IPS DF 6.9 (cell line): ENCODE data around the gene ZNRF1.

Experiments
- DNase-seq: peaks from one replicate; pipeline ENCODE4 v3.0.0-alpha.2; 2013; ENCODE audit warnings: low read depth, low spot score
- H3K27ac ChIP-seq: one replicate; pipeline ENCODE4 v1.5.1; 2013; ENCODE audit warnings: low read length, control low read depth
- H3K27me3 ChIP-seq: 2 replicates; pipeline ENCODE4 v1.6.1; 2013; ENCODE audit warnings: mild to moderate bottlenecking, low read length; ENCODE audit not compliant: control insufficient read depth, insufficient read depth
- H3K36me3 ChIP-seq: 2 replicates; pipeline ENCODE4 v1.6.1; 2013; ENCODE audit warnings: low read length; ENCODE audit not compliant: control insufficient read depth, insufficient read depth
- H3K4me1 ChIP-seq: 2 replicates; pipeline ENCODE4 v1.6.1; 2013; ENCODE audit warnings: low read length; ENCODE audit not compliant: control insufficient read depth, insufficient read depth
- H3K4me3 ChIP-seq: 2 replicates; pipeline ENCODE4 v1.5.1; 2013; ENCODE audit warnings: mild to moderate bottlenecking, low read length
- H3K9me3 ChIP-seq: 2 replicates; pipeline ENCODE4 v1.6.1; 2013; ENCODE audit warnings: low read length, inconsistent platforms; ENCODE audit not compliant: control insufficient read depth, insufficient read depth
- WGBS: extraction: QIAGEN DNeasy Blood & Tissue Kit; methylation state at CpG from one replicate; pipeline ENCODE4 v1.1.7; 2013; ENCODE audit warnings: mixed read lengths, missing lambda C conversion rate; ENCODE audit not compliant: insufficient read length, insufficient coverage; 5-methylcytosine and 5-hydroxymethylcytosine counted together

Gene ZNRF1

DNA sequence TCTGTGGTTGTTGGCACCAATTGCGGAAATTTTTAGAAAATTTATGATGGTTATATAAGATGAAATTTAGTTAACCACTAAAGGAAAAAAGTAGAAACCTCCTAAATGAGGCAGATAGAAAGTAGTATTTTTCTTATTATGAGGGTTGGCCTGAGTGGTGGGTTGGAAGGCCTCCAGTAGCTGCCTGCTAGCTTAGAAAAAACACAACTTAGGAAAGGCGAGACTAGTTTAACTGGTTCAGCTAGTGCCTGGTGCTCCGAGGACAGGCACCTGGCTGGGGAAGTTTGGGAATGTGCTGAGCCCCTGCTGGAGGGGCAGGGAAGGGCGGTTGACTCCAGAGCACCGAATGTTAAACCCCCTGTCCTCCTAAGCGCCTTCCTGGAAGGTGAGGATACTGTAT is 97.8 kb downstream of the ZNRF1 start:
- Histone ChIP-seq H3K4me1 (peaks cover 25% of the 10 kb centered on the region), H3K27me3 (no peaks in the 10 kb centered on the region), H3K9me3 (no peaks in the 10 kb centered on the region), H3K4me3 (no peak overlapping the region), H3K36me3 (no peaks in the 10 kb centered on the region), H3K27ac (no peak overlapping the region)
- peak; percentile 82 for DNase-seq
- no CpG with 5 or more reads among the region's 6 CpGs for WGBS

DNA sequence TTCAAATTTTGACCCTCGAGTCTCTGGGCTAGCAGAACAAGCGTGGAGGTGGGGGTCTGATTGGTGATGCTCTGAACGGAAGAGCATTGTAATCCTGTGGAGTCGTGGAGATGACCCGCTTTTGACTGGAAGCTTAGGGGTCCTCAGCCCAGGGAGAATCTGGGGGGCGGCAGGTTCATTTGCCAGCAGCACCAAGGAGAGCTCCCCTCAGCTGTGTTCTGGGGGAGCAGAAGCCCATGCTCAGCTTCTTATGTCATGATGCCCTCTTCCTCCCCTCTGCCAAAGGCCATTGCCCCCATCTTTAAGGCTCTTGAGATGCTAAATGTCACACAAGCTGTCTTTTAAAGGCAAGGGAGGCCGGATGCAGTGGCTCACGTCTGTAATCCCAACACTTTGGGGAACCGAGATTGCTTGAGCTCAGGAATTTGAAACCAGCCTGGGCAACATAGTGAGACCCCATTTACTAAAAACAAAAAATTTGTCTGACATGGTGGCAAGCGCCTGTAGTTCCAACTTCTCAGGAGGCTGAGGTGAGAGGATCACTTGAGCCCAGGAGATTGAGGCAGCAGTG is 98.5 kb downstream of the ZNRF1 start:
- Histone ChIP-seq H3K4me1 (peaks cover 25% of the 10 kb centered on the region), H3K27me3 (no peaks in the 10 kb centered on the region), H3K36me3 (no peaks in the 10 kb centered on the region), H3K4me3 (no peak overlapping the region), H3K27ac (no peak overlapping the region), H3K9me3 (no peaks in the 10 kb centered on the region)
- WGBS: no CpG with 5 or more reads among the region's 10 CpGs
- no peak for DNase-seq

DNA sequence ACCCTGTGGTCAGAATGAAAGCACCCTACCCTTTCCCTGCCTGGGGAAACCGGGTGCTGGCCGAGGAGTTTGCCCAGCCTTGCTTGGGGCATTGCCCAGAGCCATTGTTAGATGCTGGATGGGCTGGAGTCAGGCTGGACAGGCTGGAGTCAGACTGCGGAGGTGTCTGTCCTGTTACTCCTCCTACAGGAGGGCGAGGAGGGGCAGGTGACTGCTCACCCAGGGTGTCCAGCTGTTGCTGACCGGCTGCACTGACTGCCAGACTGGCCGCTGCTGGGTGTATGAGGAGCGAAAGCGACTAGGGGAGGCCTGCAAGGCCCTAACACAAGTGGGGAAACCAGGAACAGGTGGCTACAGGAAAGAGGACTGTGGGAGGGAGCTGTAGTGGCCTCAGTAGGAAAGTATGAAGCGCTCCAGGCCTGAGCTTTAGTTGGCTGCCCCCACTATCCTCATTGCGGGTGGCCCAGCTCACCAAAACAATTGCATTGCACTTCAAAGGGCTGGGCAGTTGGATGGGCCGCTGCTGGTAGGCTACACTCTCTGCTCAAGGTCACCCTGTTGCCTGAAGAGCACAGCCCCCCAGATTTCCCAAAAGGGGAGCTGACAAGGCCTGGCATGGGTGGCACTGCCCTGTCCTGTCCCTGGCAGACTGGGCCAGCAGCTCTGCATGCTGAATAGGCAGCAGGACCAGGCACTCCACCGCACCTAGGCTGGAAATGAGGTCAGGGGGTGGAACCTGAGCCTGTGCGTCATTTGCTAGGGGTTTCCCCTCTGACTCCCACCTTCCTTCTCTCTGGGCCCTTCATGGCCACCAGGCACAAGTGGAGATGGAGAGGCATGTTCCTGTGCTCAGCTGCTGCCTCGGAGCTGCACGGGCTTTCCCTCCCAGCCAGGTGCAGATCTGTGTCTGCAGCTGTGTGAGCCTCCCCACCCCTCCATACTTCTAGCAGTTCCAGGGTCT is 99.4 kb downstream of the ZNRF1 start:
- WGBS: no CpG with 5 or more reads among the region's 15 CpGs
- Histone ChIP-seq H3K4me3 (no peak overlapping the region), H3K9me3 (no peaks in the 10 kb centered on the region), H3K27ac (no peak overlapping the region), H3K36me3 (no peaks in the 10 kb centered on the region), H3K4me1 (peaks cover 25% of the 10 kb centered on the region), H3K27me3 (no peaks in the 10 kb centered on the region)
- no peak for DNase-seq

GRCh38 chr16:75099075-75099667 is 100.3 kb downstream of the ZNRF1 start:
- Histone ChIP-seq H3K4me1 (peaks cover 25% of the 10 kb centered on the region), H3K9me3 (no peaks in the 10 kb centered on the region), H3K27me3 (no peaks in the 10 kb centered on the region), H3K36me3 (no peaks in the 10 kb centered on the region), H3K27ac (no peak overlapping the region), H3K4me3 (no peak overlapping the region)
- no CpG with 5 or more reads among the region's 8 CpGs for WGBS
- no peak for DNase-seq

GRCh38 chr16:75099738-75100602 is 101.1 kb downstream of the ZNRF1 start:
- Histone ChIP-seq H3K27me3 (no peaks in the 10 kb centered on the region), H3K4me1 (peaks cover 27% of the 10 kb centered on the region), H3K9me3 (no peaks in the 10 kb centered on the region), H3K36me3 (no peaks in the 10 kb centered on the region), H3K27ac (no peak overlapping the region), H3K4me3 (no peak overlapping the region)
- DNase-seq: no peak
- WGBS: no CpG with 5 or more reads among the region's 16 CpGs

DNA sequence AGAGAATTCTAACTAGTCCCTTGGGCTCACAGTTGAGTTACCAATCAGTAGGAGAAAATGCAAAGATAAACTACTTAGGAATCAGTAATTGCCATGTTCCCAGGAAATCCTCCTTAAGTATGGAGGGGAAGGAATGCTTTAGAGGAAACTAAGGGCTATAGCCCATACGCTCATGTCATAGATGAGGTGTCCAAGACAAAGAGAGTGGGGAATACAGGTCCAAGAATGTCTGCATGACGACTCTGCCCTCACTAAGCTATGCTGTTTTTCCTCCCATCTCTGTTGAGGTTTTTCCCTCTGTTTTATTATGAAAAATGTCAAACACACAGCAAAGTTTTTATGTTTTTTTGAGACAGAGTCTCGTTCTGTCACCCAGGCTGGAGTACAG is 101.8 kb downstream of the ZNRF1 start:
- DNase-seq: no peak
- H3K36me3 ChIP-seq: no peaks in the 10 kb centered on the region
- no CpG with 5 or more reads among the region's 3 CpGs for WGBS
- no peaks in the 10 kb centered on the region for H3K27me3 ChIP-seq
- no peak overlapping the region for H3K27ac ChIP-seq
- H3K9me3 ChIP-seq: no peaks in the 10 kb centered on the region
- peaks cover 25% of the 10 kb centered on the region for H3K4me1 ChIP-seq
- H3K4me3 ChIP-seq: no peak overlapping the region

DNA sequence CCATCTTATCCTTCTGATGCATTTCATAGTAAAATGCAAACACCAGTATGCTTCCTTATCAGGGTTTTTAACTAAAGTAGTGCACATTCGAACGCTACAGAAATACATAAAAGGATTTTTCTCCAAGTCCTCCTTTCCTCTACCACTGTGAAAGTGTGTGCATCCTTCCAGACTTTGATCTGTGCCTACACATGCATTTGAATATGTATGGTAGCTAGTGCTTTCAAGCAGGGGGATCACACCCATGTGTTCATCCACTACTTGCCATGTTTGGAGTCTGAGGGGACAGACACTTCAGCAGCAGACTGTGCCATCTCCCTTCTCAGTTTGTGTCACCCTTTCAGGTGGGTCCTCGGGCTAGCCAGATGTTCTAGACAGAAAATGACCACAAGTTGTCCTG is 102.8 kb downstream of the ZNRF1 start:
- no peaks in the 10 kb centered on the region for H3K27me3 ChIP-seq
- no peak for DNase-seq
- H3K36me3 ChIP-seq: no peaks in the 10 kb centered on the region
- no peak overlapping the region for H3K4me3 ChIP-seq
- WGBS: no CpG with 5 or more reads among the region's 3 CpGs
- H3K4me1 ChIP-seq: peaks cover 20% of the 10 kb centered on the region
- no peaks in the 10 kb centered on the region for H3K9me3 ChIP-seq
- H3K27ac ChIP-seq: no peak overlapping the region

DNA sequence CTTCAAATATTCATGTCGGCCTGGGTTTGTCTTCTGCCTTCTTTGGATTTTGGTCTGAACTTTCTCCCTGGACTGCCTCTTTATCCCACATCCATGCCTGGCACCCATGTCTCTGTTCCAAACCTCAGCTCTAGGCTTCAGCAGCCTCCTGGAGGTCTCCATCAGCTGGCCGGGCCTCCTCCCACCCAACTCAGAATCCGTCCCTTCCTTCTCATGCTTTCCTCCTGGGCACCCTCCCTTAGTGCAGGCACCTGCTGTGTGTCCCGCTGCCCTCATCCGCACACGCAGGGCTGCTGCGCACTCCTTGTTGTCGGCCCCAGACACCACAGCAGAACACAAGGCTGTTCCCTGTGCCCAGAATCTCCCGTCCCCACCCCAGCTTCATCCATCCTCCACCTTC is 103.8 kb downstream of the ZNRF1 start:
- H3K4me1 ChIP-seq: peaks cover 20% of the 10 kb centered on the region
- WGBS: no CpG with 5 or more reads among the region's 9 CpGs
- no peak for DNase-seq
- no peaks in the 10 kb centered on the region for H3K27me3 ChIP-seq
- no peak overlapping the region for H3K4me3 ChIP-seq
- H3K36me3 ChIP-seq: 0 out of 2 replicates have a peak, but pooled peaks cover 2% of the 10 kb centered on the region
- no peak overlapping the region for H3K27ac ChIP-seq
- no peaks in the 10 kb centered on the region for H3K9me3 ChIP-seq

GRCh38 chr16:75103994-75104393 is 105.2 kb downstream of the ZNRF1 start:
- Histone ChIP-seq H3K4me1 (peaks cover 9% of the 10 kb centered on the region), H3K36me3 (0 out of 2 replicates have a peak, but pooled peaks cover 2% of the 10 kb centered on the region), H3K27me3 (no peaks in the 10 kb centered on the region), H3K27ac (no peak overlapping the region), H3K9me3 (no peaks in the 10 kb centered on the region), H3K4me3 (no peak overlapping the region)
- no peak for DNase-seq
- no CpG with 5 or more reads among the region's 5 CpGs for WGBS

DNA sequence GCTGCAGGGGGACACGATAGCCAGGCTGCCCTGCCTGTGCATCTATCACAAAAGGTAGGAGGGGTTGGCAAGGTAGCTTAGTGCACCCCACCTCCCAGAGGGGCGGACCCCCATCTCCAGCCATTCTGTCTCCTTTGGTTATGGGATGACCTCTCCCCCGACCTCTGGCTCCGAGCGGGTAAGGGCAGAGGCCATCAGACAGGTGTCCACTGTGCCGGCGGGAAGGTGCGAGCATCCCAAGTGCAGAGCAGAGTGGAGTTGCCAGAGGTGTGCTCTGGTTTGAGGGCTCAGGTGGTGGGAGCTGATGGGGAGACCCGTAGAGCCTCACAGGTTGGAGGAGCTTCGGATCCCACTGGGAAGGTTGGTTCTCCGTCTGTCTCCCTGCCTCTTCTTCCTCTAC is 106.0 kb downstream of the ZNRF1 start:
- Histone ChIP-seq H3K36me3 (0 out of 2 replicates have a peak, but pooled peaks cover 2% of the 10 kb centered on the region), H3K4me3 (no peak overlapping the region), H3K9me3 (no peaks in the 10 kb centered on the region), H3K27me3 (no peaks in the 10 kb centered on the region), H3K27ac (no peak overlapping the region), H3K4me1 (peaks cover 6% of the 10 kb centered on the region)
- WGBS: no CpG with 5 or more reads among the region's 11 CpGs
- no peak for DNase-seq
